ENCODE measurements around the gene ARID3C.

GRCh38 chr9:34674440-34674839 lies 45.6 kb upstream of the ARID3C start:
- TF ChIP-seq POLR2A (IDR thresholded peaks at IDR 0.05; ENCODE audit: low read length), result no peak
- TF ChIP-seq GATA1 (IDR thresholded peaks at IDR 0.05; ENCODE audit: low read depth, low read length), result no peak
